Activated CD8-positive, alpha-beta memory T cell treated with anti-CD3 and anti-CD28 coated beads, Interleukin-2, amount 50 U/mL, for 48 hours (primary cell): ENCODE results near the gene SPR.

Source experiments
- DNase-seq: peaks from one replicate; pipeline ENCODE4 v3.0.0-alpha.2; 2020

SPR gene

GRCh38 chr2:72933207-72933606, 46.0 kb downstream of the SPR start:
- DNase-seq = no peak

- no peak for DNase-seq
These were observed 46.5 kb downstream of the SPR start for GRCh38 chr2:72933646-72934151.

GRCh38 chr2:72934683-72935610, 47.7 kb downstream of the SPR start:
- DNase-seq = no peak

GRCh38 chr2:72935611-72935957, 48.4 kb downstream of the SPR start:
- DNase-seq = no peak

- DNase-seq = no peak
These were observed 49.6 kb downstream of the SPR start for GRCh38 chr2:72936660-72937355.

GRCh38 chr2:72937356-72937669, 50.1 kb downstream of the SPR start:
- DNase-seq = no peak

- DNase-seq = no peak
These were observed 51.2 kb downstream of the SPR start for GRCh38 chr2:72938455-72938854.

GRCh38 chr2:72940361-72940760, 53.2 kb downstream of the SPR start:
- no peak for DNase-seq

GRCh38 chr2:72940786-72941185, 53.6 kb downstream of the SPR start:
- DNase-seq = no peak
